Tongue (tissue), 2 donors: Measurements from ENCODE around the gene PCDH10. TPM values are rescaled to one million over a fixed set of nuclear protein-coding genes. Genes with fewer than 3 reads are reported as not detected.
A peak's percentile ranks its signal among the peaks of the same experiment; 100 is the strongest.

Experiments used
- DNase-seq: peaks from one replicate; pipeline ENCODE4 v3.0.0-alpha.2; 2015
- total RNA-seq: library from RNA; depleted of rRNA; stranded (reverse); fragments of >200 nt; gene quantifications from one replicate; pipeline ENCODE4 v1.2.3, GENCODE V29; 2014

PCDH10 gene
- 3.6 TPM for total RNA-seq

DNA sequence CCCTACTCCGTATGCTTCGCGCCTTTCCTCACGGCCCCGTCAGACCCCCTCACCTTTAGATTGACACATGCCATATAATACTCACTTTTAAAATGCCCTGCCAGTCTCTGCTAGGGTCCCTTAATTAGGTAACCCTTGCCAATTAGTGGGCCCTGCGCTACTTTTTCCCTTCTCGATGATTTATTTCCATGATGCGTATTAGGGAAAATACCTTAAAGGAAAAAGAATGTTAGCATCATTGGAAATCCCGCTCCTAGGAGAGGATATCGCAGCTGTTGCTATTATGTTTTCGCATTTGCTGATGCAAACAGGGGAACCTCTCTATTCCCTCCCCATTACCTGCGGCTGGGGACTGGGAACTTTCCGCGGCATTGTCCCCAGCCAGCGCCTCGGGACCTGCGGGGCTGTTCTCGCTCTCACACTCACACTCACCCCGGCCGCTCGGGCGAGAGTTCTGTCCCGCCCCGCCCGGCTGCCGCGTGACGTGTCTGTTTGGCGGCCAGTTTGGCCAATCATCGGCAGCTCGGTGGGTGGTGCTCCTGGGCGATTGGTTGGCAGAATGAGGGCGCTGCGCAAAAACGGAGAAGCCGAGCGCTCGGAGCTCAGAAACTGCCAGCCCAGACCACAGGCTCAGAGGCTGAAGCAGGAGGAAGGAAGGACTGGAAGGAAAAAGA lies at the start of gene PCDH10:
PCDH10 (plus strand) TSS at position 605 of the 674 bp plus-strand sequence. CDS start 847 bp downstream, outside the sequence.
- peak; percentile 98 for DNase-seq

- no peak for DNase-seq
Observed at GRCh38 chr4:133102043-133102442, 47.1 kb upstream of the PCDH10 start.

- no peak for DNase-seq
Observed at GRCh38 chr4:133102612-133103409, 46.3 kb upstream of the PCDH10 start.

- no peak for DNase-seq
Observed at GRCh38 chr4:133112641-133113040, 36.5 kb upstream of the PCDH10 start.

DNA sequence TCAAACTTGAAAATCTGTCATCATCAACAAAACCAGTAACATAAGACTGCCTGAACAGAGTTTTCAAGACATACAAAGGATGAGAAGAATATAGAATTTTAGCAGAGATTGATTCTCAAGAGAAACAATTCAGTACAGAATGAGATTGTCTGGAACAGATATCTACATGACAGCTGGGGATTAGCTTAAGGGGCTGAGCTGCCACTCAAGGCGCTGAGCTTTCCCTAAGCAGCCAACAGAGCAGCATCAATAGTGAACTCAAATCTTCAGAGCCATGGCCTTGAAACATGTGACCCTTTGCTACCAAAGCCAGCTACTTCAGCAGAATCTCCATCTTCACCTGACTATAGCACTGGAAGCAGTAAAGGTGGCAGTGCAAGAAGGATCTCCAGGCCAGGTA lies 24.3 kb upstream of the PCDH10 start:
- no peak for DNase-seq

DNA sequence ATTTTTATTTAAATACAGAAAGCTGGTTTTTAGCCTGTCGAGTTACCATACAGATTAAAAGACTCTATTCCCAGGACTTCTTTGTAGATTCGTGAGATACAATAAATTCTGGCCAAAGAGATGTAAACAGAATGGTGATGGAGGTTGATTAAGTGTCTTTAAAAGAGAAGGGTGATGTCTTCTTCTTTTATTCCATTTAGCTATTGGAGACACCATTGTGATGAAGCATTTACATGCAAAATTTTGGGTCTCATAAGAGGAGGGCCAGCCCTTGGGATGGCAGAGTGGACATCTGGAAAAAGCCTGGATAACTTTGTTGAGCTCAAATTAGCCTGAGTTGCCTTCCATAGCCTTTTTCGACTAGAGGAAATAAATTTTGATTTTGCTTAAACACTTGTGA lies 21.6 kb upstream of the PCDH10 start:
- no peak for DNase-seq

- DNase-seq, result no peak
Observed at GRCh38 chr4:133129237-133129636, 19.9 kb upstream of the PCDH10 start.

GRCh38 chr4:133130171-133130570 lies 18.9 kb upstream of the PCDH10 start:
- no peak for DNase-seq

- no peak for DNase-seq
Observed at GRCh38 chr4:133131829-133132460, 17.1 kb upstream of the PCDH10 start.

- DNase-seq, result no peak
Observed at GRCh38 chr4:133136833-133137232, 12.3 kb upstream of the PCDH10 start.

- DNase-seq, result no peak
Observed at GRCh38 chr4:133137571-133137970, 11.5 kb upstream of the PCDH10 start.

GRCh38 chr4:133143775-133144430 lies 5.2 kb upstream of the PCDH10 start:
- DNase-seq, result no peak

- DNase-seq, result no peak
Observed at GRCh38 chr4:133145241-133145640, 3.9 kb upstream of the PCDH10 start.

GRCh38 chr4:133145758-133146573 lies 3.1 kb upstream of the PCDH10 start:
- no peak for DNase-seq

DNA sequence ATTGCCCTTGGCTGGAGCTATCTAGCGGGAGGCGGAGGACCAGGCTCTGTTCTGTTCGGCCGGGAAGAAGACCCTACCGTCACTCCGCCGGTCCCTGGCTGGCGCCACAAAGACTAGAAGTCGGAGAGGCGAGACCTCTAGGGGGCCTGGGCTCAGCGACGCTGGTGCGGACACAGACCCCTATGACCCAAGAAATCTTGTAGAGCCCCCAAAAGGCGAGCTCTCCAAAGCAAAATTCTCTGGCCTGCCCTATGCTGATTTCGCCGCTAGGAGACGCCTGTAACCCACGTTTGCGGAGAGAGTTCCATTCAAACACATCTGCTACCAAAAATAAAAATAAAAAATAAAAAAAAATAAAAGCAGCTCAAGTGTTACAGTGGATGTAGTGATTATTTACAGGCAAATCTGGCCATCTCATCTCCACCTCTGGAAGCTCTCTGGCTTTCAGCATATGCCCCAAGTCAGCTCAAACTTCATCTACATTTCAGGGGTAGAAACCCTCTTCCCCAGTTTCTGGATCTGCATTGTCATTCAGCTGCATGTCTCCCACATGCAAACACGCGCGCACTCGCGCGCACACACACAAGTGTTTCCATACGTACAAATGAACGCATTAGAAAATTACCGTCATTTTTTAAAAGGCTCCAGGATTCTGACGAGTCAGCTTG lies 2.4 kb upstream of the PCDH10 start:
- peak; percentile 83 for DNase-seq

GRCh38 chr4:133147286-133147821 lies 1.7 kb upstream of the PCDH10 start:
- DNase-seq, result peak; percentile 40

GRCh38 chr4:133147921-133148689 lies 989 bp upstream of the PCDH10 start:
- DNase-seq, result peak; percentile 57

DNA sequence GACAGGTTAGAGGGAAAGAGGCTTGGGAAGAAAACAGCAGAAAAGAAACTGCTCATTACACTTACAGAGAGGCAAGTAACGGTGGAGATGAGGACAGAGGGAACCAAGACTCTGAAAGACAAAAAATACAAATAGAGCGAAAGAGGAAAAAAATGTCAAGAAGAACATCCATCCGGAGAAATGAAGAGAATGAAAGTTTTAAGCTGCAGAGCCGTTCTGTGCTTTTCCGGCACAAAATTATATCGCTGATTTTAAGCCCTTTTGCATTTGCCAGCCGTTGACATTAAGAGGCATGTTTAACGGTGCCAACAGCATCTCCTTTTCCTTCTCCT lies 236 bp downstream of the PCDH10 start:
- DNase-seq, result no peak

DNA sequence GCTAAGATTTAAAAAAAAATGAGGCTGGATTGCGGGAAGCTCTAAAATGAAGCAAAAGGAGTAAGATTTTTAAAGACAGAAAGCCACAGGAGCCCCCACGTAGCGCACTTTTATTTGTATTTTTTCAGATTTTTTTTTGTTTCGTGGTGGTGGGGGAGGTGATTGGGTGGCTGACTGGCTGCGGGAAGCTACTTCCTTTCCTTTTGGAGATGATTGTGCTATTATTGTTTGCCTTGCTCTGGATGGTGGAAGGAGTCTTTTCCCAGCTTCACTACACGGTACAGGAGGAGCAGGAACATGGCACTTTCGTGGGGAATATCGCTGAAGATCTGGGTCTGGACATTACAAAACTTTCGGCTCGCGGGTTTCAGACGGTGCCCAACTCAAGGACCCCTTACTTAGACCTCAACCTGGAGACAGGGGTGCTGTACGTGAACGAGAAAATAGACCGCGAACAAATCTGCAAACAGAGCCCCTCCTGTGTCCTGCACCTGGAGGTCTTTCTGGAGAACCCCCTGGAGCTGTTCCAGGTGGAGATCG lies 908 bp downstream of the PCDH10 start:
- DNase-seq, result no peak
